ENCODE results near the gene TNRC18. TPM values are rescaled to one million over a fixed set of nuclear protein-coding genes. Genes with fewer than 3 reads are reported as not detected.

The TNRC18 gene
- total RNA-seq, 1 donor from 2014 or later: 198 TPM

DNA sequence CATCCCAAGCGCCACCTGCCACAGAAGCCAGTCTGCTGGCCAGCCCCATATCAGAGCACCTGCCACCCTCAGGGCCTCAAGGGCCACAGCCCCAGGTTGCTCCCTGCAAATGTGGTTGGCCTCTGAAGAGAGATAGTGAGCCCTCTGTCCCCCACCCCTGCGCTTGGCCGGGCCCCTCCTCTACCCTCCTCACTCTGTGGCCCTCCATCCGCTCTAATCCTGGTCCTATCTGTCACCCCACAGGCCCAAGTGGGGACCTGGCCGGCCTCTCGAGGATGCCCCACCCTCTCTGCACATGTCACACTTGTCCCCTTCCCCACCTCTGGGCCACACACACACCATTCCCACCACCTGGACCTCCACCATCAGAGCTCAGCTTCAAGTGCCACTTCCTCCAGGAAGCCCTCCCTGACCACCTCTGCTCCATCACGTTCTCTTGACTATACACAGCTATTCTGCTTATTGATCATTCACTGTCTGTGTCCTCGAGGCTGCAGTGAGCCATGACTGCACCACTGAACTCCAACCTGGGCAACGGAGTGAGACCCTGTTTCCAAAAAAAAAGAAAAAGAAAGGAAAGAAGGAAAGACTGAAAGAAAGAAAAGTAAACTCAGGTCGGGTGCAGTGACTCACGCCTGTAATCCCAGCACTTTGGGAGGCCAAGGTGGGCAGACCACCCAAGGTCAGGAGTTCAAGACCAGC is 42.4 kb downstream of the TNRC18 start:
- H3K36me3 Mint-ChIP-seq (ENCODE audit: unreplicated experiment): peaks cover 8% of the 10 kb centered on the region
- TF ChIP-seq, protein P1, sequence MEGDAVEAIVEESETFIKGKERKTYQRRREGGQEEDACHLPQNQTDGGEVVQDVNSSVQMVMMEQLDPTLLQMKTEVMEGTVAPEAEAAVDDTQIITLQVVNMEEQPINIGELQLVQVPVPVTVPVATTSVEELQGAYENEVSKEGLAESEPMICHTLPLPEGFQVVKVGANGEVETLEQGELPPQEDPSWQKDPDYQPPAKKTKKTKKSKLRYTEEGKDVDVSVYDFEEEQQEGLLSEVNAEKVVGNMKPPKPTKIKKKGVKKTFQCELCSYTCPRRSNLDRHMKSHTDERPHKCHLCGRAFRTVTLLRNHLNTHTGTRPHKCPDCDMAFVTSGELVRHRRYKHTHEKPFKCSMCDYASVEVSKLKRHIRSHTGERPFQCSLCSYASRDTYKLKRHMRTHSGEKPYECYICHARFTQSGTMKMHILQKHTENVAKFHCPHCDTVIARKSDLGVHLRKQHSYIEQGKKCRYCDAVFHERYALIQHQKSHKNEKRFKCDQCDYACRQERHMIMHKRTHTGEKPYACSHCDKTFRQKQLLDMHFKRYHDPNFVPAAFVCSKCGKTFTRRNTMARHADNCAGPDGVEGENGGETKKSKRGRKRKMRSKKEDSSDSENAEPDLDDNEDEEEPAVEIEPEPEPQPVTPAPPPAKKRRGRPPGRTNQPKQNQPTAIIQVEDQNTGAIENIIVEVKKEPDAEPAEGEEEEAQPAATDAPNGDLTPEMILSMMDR (IDR thresholded peaks at IDR 0.05): no peak
- H3K4me3 Mint-ChIP-seq (ENCODE audit: unreplicated experiment): no peak overlapping the region
- H3K9me3 Mint-ChIP-seq (ENCODE audit: unreplicated experiment): no peaks in the 10 kb centered on the region
- H3K27ac Mint-ChIP-seq (ENCODE audit: unreplicated experiment): no peak overlapping the region
- no peaks in the 10 kb centered on the region for H3K27me3 Mint-ChIP-seq (ENCODE audit: unreplicated experiment)
- peaks cover 26% of the 10 kb centered on the region for H3K4me1 Mint-ChIP-seq (ENCODE audit: unreplicated experiment)
- DNase-seq (ENCODE audit: extremely low spot score, unreplicated experiment): no peak

DNA sequence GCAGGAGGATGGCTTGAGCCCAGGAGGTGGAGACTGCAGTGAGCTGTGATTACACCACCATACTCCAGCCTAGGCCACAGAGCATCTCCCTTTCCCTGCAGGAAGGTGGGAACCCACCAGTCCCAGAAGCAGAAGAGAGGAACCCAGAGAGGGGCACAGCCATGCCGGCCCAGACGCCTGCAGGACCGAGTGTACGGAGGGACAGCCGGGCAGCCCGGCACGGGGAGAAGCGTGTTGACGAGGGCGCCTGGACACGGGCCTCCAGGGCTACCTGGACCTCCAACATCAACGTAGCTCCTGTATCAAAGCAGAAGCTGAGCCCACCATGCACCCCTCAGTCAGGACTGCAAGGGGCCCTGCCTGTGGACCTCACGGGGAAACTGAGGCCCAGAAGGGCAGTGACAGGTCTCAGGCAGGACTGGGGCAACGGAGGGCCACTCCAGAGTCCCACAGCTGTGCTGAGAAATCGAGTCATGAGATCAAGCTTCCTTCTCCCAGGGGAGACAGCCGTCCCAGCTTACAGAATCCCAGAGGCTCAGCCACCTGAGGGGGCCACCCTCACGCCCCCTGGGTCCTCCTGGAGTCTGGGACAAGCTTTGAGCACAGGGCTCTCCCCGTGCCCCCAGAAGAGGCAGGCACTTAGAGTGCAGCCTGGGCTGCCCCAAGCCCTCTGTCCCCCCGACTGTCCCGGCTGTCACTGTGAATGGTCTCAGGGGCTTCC is 43.1 kb downstream of the TNRC18 start:
- no peak overlapping the region for H3K4me3 Mint-ChIP-seq (ENCODE audit: unreplicated experiment)
- TF ChIP-seq, protein P1 (IDR thresholded peaks at IDR 0.05): no peak
- peaks cover 26% of the 10 kb centered on the region for H3K4me1 Mint-ChIP-seq (ENCODE audit: unreplicated experiment)
- no peaks in the 10 kb centered on the region for H3K27me3 Mint-ChIP-seq (ENCODE audit: unreplicated experiment)
- no peaks in the 10 kb centered on the region for H3K9me3 Mint-ChIP-seq (ENCODE audit: unreplicated experiment)
- H3K36me3 Mint-ChIP-seq (ENCODE audit: unreplicated experiment): peaks cover 11% of the 10 kb centered on the region
- H3K27ac Mint-ChIP-seq (ENCODE audit: unreplicated experiment): no peak overlapping the region
- no peak for DNase-seq (ENCODE audit: extremely low spot score, unreplicated experiment)

DNA sequence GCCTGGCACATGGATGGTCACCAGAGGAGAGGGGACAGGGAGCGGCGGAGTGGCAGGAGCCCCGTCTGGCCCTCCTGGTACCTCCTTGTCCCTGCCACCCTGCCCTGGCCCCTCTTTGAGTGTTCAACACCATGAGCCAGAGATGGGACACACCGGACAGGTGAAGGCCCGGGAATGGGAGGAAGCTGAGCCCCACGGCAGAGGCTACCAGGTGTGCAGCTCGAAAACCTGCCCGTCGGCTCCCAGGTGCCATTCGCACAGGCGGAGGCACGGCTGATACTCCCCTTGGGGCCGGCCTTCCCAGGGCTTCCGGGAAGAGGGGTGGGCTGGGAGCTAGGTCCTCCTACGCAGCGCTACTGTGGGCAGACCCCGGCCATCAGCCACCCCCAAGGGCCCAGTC is 44.1 kb downstream of the TNRC18 start:
- H3K9me3 Mint-ChIP-seq (ENCODE audit: unreplicated experiment): no peaks in the 10 kb centered on the region
- TF ChIP-seq, protein P1 (IDR thresholded peaks at IDR 0.05): no peak
- H3K27me3 Mint-ChIP-seq (ENCODE audit: unreplicated experiment): no peaks in the 10 kb centered on the region
- H3K4me3 Mint-ChIP-seq (ENCODE audit: unreplicated experiment): no peak overlapping the region
- peaks cover 9% of the 10 kb centered on the region for H3K36me3 Mint-ChIP-seq (ENCODE audit: unreplicated experiment)
- peaks cover 24% of the 10 kb centered on the region for H3K4me1 Mint-ChIP-seq (ENCODE audit: unreplicated experiment)
- no peak overlapping the region for H3K27ac Mint-ChIP-seq (ENCODE audit: unreplicated experiment)
- DNase-seq (ENCODE audit: extremely low spot score, unreplicated experiment): no peak

DNA sequence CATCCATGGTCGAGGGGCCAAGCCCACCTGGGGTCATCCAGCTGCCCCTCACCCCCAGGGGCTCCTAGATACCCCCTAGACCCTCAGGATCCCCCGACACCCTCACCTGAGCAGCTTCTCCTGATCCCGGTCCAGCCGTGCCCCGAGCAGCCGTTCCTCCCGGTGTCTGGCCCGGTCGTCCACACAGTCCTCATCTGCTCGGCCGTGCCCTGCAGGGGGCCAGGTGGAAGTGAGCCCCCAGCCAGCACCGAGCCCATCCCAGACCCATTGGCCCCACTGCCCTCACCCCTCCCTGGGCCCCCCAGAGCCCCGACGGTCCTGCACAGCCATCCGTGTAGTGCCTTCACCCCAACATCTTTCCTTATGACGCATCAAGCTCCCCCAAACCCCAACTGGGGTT is 45.8 kb downstream of the TNRC18 start:
- peak overlapping the region; percentile 83 for H3K27ac Mint-ChIP-seq (ENCODE audit: unreplicated experiment)
- DNase-seq (ENCODE audit: extremely low spot score, unreplicated experiment): no peak
- peaks cover 19% of the 10 kb centered on the region for H3K36me3 Mint-ChIP-seq (ENCODE audit: unreplicated experiment)
- H3K4me1 Mint-ChIP-seq (ENCODE audit: unreplicated experiment): peaks cover 12% of the 10 kb centered on the region
- TF ChIP-seq, protein P1 (IDR thresholded peaks at IDR 0.05): no peak
- H3K27me3 Mint-ChIP-seq (ENCODE audit: unreplicated experiment): no peaks in the 10 kb centered on the region
- no peaks in the 10 kb centered on the region for H3K9me3 Mint-ChIP-seq (ENCODE audit: unreplicated experiment)
- no peak overlapping the region for H3K4me3 Mint-ChIP-seq (ENCODE audit: unreplicated experiment)

DNA sequence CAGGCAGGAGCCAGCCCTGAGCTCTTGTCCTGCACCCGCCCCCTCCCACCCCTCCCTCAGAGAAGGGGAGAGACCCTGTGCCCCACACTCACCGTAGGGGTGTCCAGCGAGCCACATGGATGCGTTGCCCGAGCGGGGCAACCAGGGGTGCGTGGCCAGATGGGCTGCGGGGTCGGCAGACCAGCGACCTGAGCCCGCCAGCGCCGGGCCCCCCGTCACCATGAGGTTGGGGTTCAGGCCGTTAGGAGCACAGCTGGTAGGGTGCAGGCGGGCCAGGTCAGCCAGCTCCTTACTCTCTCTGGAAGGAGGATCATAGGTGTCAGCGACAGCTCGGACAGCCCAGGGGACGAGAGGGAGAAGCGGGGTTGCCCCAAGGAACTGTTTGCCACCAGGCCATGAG is 46.4 kb downstream of the TNRC18 start:
- DNase-seq (ENCODE audit: extremely low spot score, unreplicated experiment): no peak
- H3K36me3 Mint-ChIP-seq (ENCODE audit: unreplicated experiment): peaks cover 20% of the 10 kb centered on the region

More for the DNA sequence above, 46.4 kb downstream of the TNRC18 start:
- no peaks in the 10 kb centered on the region for H3K27me3 Mint-ChIP-seq (ENCODE audit: unreplicated experiment)
- H3K27ac Mint-ChIP-seq (ENCODE audit: unreplicated experiment): no peak overlapping the region
- no peak overlapping the region for H3K4me3 Mint-ChIP-seq (ENCODE audit: unreplicated experiment)
- TF ChIP-seq, protein P1 (IDR thresholded peaks at IDR 0.05): no peak
- peaks cover 9% of the 10 kb centered on the region for H3K4me1 Mint-ChIP-seq (ENCODE audit: unreplicated experiment)
- H3K9me3 Mint-ChIP-seq (ENCODE audit: unreplicated experiment): no peaks in the 10 kb centered on the region
